DND-41 (cell line): Measurements from ENCODE around the gene WRAP73.

ENCODE experiments used
- ATAC-seq: fragments of 200-7000 bp; cut with Tn5 transposase; 3 replicates; pipeline ENCODE4 v1.9.1; 2021; ENCODE audit warnings: low read depth; ENCODE audit not compliant: insufficient read depth
- DNase-seq: peaks from one replicate; pipeline ENCODE4 v3.0.0-alpha.2; 2020
- H2AFZ ChIP-seq: 2 replicates; pipeline ENCODE4 v1.6.0; 2012; ENCODE audit warnings: low read depth, low read length
- H3K27ac ChIP-seq: 2 replicates; pipeline ENCODE4 v1.5.1; 2012; ENCODE audit warnings: low read length, inconsistent platforms
- H3K27me3 ChIP-seq: fragments of 200-600 bp; sonication (generic); 2 replicates; pipeline ENCODE4 v1.6.0; 2012; ENCODE audit warnings: low read length, mild to moderate bottlenecking, inconsistent platforms; ENCODE audit not compliant: insufficient read depth, poor library complexity
- H3K36me3 ChIP-seq: 2 replicates; pipeline ENCODE4 v1.5.1; 2012; ENCODE audit warnings: low read length, inconsistent platforms; ENCODE audit not compliant: insufficient read depth
- H3K4me1 ChIP-seq: 2 replicates; pipeline ENCODE4 v1.5.1; 2012; ENCODE audit warnings: mild to moderate bottlenecking, low read length; ENCODE audit not compliant: insufficient read depth
- H3K4me2 ChIP-seq: 2 replicates; pipeline ENCODE4 v1.6.0; 2012; ENCODE audit warnings: mild to moderate bottlenecking, moderate library complexity, low read length, inconsistent platforms; ENCODE audit not compliant: insufficient read depth
- H3K4me3 ChIP-seq, 2 experiments: fragments of 200-600 bp in 1 of 2; shearing (Covaris generic) in 1 of 2; 2 replicates each; pipeline ENCODE4 v1.5.1; 2012 to 2016; ENCODE audit warnings: inconsistent platforms in 2 of 2, low read length in 2 of 2, mild to moderate bottlenecking in 2 of 2, low read depth in 1 of 2, moderate library complexity in 1 of 2
- H3K79me2 ChIP-seq: 2 replicates; pipeline ENCODE4 v1.6.0; 2012; ENCODE audit warnings: low read length, inconsistent platforms; ENCODE audit not compliant: insufficient read depth
- H3K9ac ChIP-seq: 2 replicates; pipeline ENCODE4 v1.6.0; 2012; ENCODE audit warnings: low read depth, mild to moderate bottlenecking, inconsistent platforms, low read length, moderate library complexity
- H3K9me3 ChIP-seq: 2 replicates; pipeline ENCODE4 v1.5.1; 2012; ENCODE audit warnings: low read length, moderate library complexity, mild to moderate bottlenecking, inconsistent platforms; ENCODE audit not compliant: insufficient read depth, severe bottlenecking
- H4K20me1 ChIP-seq: 2 replicates; pipeline ENCODE4 v1.6.0; 2012; ENCODE audit warnings: low read length; ENCODE audit not compliant: insufficient read depth
- EZH2 ChIP-seq: IDR thresholded peaks from 3 replicates; pipeline ENCODE4 v1.6.1; 2012; ENCODE audit warnings: borderline replicate concordance, low read depth, mild to moderate bottlenecking, moderate library complexity, low read length, inconsistent platforms; ENCODE audit not compliant: severe bottlenecking
- TF ChIP-seq, protein P1 (sequence below): IDR thresholded peaks from 2 replicates; pipeline ENCODE4 v1.5.1; 2012; ENCODE audit warnings: borderline replicate concordance, low read length, moderate library complexity, mild to moderate bottlenecking; ENCODE audit not compliant: poor library complexity, severe bottlenecking; ENCODE audit errors: extremely low read depth

WRAP73 gene

DNA sequence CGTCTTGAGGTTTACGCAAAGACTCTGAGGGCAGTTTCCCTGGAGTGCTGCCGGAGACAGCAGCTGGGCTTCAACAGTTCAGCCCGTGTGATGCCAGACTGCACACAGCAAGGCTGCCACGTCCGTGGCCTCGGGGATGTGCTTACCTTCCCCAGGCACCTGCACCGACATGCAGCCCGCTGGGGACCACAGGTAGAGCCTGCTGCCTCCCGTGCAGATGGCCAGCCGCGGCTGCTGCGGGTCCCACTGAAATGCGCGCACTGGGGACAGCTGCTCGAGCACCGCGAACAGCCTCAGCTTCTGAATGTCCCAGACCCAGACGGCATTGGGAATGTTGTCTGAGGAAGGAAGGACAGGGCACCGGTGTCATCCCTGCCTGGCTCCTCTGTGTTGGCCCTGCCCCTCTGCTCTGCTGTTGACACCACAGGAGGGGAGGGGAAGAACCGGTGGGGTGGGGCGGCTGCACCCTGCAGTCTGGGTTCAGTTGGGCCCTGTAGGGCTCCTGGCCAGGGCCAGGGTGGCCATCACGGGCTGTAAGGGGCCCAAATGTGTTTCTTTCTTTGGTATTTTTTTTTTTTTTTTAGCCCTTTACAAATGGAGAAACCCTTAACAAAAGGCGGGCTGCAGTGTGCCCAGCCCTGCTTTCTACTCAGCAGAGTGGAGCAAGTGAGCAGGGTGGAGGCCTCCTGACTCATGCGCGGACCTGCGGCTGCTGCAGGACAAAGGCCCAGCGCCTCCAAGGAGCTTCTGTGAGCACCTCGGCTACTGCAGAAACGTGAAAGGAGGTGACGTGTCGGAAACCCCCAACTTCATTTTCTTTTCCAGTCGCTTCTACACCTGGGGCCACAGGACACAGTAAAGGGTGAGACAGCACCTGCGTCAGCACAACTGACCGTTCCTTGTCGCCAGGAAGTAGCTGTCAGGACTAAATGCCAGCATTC, 18.3 kb downstream of the WRAP73 start:
- Histone ChIP-seq H2AFZ (no peak overlapping the region), H3K4me2 (no peak overlapping the region), H3K79me2 (no peaks in the 10 kb centered on the region), H4K20me1 (peaks cover 18% of the 10 kb centered on the region; the same call in 1 of the 2 replicates), H3K27ac (no peak overlapping the region), H3K9me3 (no peaks in the 10 kb centered on the region), H3K36me3 (peaks cover 92% of the 10 kb centered on the region), H3K4me3 (no peak overlapping the region), H3K27me3 (no peaks in the 10 kb centered on the region), H3K4me1 (no peaks in the 10 kb centered on the region), H3K9ac (no peak overlapping the region)
- no peak for DNase-seq
- TF ChIP-seq, protein P1, sequence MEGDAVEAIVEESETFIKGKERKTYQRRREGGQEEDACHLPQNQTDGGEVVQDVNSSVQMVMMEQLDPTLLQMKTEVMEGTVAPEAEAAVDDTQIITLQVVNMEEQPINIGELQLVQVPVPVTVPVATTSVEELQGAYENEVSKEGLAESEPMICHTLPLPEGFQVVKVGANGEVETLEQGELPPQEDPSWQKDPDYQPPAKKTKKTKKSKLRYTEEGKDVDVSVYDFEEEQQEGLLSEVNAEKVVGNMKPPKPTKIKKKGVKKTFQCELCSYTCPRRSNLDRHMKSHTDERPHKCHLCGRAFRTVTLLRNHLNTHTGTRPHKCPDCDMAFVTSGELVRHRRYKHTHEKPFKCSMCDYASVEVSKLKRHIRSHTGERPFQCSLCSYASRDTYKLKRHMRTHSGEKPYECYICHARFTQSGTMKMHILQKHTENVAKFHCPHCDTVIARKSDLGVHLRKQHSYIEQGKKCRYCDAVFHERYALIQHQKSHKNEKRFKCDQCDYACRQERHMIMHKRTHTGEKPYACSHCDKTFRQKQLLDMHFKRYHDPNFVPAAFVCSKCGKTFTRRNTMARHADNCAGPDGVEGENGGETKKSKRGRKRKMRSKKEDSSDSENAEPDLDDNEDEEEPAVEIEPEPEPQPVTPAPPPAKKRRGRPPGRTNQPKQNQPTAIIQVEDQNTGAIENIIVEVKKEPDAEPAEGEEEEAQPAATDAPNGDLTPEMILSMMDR, result no peak
- TF ChIP-seq EZH2, result no peak
- ATAC-seq, result no peak; the same call in 2 of the 3 replicates

DNA sequence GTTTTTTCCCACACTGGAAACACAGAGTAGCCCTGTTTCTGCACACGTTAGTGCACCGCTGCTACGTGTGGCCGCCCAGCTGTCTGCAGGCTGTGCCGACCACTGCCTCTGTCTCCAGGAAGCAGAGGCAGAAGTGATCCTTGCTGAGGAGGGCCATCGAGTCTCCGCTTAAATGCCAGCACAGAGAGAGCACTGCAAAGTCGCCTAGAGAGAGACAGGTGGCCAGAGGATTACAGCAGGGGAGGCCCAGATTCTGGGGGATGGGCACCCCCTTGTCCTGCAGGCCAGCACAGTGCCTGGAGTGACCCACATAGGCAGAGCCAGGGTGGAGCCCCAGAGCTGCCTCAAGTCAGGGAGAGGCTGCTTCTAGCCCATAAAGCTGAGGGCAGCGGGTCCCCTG, 19.0 kb downstream of the WRAP73 start:
- H4K20me1 ChIP-seq, result peaks cover 18% of the 10 kb centered on the region; the same call in 1 of the 2 replicates
- DNase-seq (no peak), ATAC-seq (no peak)
- H3K9ac ChIP-seq, result no peak overlapping the region
- H3K4me3 ChIP-seq, result no peak overlapping the region
- TF ChIP-seq EZH2, result no peak
- TF ChIP-seq, protein P1, result no peak
- H3K79me2 ChIP-seq, result peaks cover 1% of the 10 kb centered on the region
- no peak overlapping the region for H2AFZ ChIP-seq
- H3K4me1 ChIP-seq, result peaks cover 4% of the 10 kb centered on the region
- H3K4me2 ChIP-seq, result no peak overlapping the region
- peaks cover 85% of the 10 kb centered on the region for H3K36me3 ChIP-seq
- H3K27me3 ChIP-seq, result no peaks in the 10 kb centered on the region
- H3K27ac ChIP-seq, result no peak overlapping the region
- no peaks in the 10 kb centered on the region for H3K9me3 ChIP-seq

- ATAC-seq, result no peak; the same call in 2 of the 3 replicates
- no peak overlapping the region for H3K27ac ChIP-seq
Observed at GRCh38 chr1:3630161-3630611, 19.7 kb downstream of the WRAP73 start.

More at GRCh38 chr1:3630161-3630611, 19.7 kb downstream of the WRAP73 start:
- Histone ChIP-seq H3K36me3 (peaks cover 78% of the 10 kb centered on the region), H3K4me1 (peaks cover 10% of the 10 kb centered on the region), H4K20me1 (peaks cover 24% of the 10 kb centered on the region), H3K4me2 (no peak overlapping the region), H2AFZ (no peak overlapping the region), H3K4me3 (no peak overlapping the region), H3K9ac (no peak overlapping the region), H3K79me2 (peaks cover 9% of the 10 kb centered on the region), H3K27me3 (no peaks in the 10 kb centered on the region), H3K9me3 (no peaks in the 10 kb centered on the region)
- no peak for DNase-seq
- TF ChIP-seq, protein P1, result no peak
- TF ChIP-seq EZH2, result no peak
